ENCODE measurements around the gene LPAR4. TPM values are rescaled to one million over a fixed set of nuclear protein-coding genes. Genes with fewer than 3 reads are reported as not detected.
"Not testable (repeated sequence)": the region's sequence is repeated elsewhere in the genome, so short reads cannot be mapped to it uniquely, and the experiment has no call there.

Gene LPAR4
- total RNA-seq, 1 donor from 2014 or later: 3.2 TPM

GRCh38 chrX:78796916-78797315 lies 49.4 kb downstream of the LPAR4 start:
- no peak for TF ChIP-seq CTCF (IDR thresholded peaks at IDR 0.05; ENCODE audit: partially characterized antibody, unreplicated experiment)
- no peak for DNase-seq
- H3K27me3 Mint-ChIP-seq (ENCODE audit: unreplicated experiment): no peaks in the 10 kb centered on the region
- H3K4me3 Mint-ChIP-seq (ENCODE audit: unreplicated experiment): no peak overlapping the region
- peaks cover 5% of the 10 kb centered on the region for H3K36me3 Mint-ChIP-seq (ENCODE audit: unreplicated experiment)
- no peaks in the 10 kb centered on the region for H3K9me3 Mint-ChIP-seq (ENCODE audit: unreplicated experiment)
- H3K4me1 Mint-ChIP-seq (ENCODE audit: low read depth, unreplicated experiment): no peaks in the 10 kb centered on the region
- H3K27ac Mint-ChIP-seq (ENCODE audit: unreplicated experiment): no peak overlapping the region

GRCh38 chrX:78800114-78800513 lies 52.6 kb downstream of the LPAR4 start:
- peaks cover 5% of the 10 kb centered on the region for H3K36me3 Mint-ChIP-seq (ENCODE audit: unreplicated experiment)
- no peaks in the 10 kb centered on the region for H3K9me3 Mint-ChIP-seq (ENCODE audit: unreplicated experiment)
- no peak overlapping the region for H3K4me3 Mint-ChIP-seq (ENCODE audit: unreplicated experiment)
- TF ChIP-seq CTCF (IDR thresholded peaks at IDR 0.05; ENCODE audit: partially characterized antibody, unreplicated experiment): no peak
- no peak overlapping the region for H3K27ac Mint-ChIP-seq (ENCODE audit: unreplicated experiment)
- no peaks in the 10 kb centered on the region for H3K4me1 Mint-ChIP-seq (ENCODE audit: low read depth, unreplicated experiment)
- no peaks in the 10 kb centered on the region for H3K27me3 Mint-ChIP-seq (ENCODE audit: unreplicated experiment)
- DNase-seq: no peak

GRCh38 chrX:78800694-78801093 lies 53.2 kb downstream of the LPAR4 start:
- H3K9me3 Mint-ChIP-seq (ENCODE audit: unreplicated experiment): no peaks in the 10 kb centered on the region
- no peak overlapping the region for H3K27ac Mint-ChIP-seq (ENCODE audit: unreplicated experiment)
- TF ChIP-seq CTCF (IDR thresholded peaks at IDR 0.05; ENCODE audit: partially characterized antibody, unreplicated experiment): no peak

GRCh38 chrX:78801522-78801921 lies 54.0 kb downstream of the LPAR4 start:
- DNase-seq: no peak
- no peaks in the 10 kb centered on the region for H3K4me1 Mint-ChIP-seq (ENCODE audit: low read depth, unreplicated experiment)
- H3K27me3 Mint-ChIP-seq (ENCODE audit: unreplicated experiment): no peaks in the 10 kb centered on the region

More at GRCh38 chrX:78800694-78801093, 53.2 kb downstream of the LPAR4 start:
- Mint-ChIP-seq H3K4me1 (ENCODE audit: low read depth, unreplicated experiment) (no peaks in the 10 kb centered on the region), H3K4me3 (ENCODE audit: unreplicated experiment) (no peak overlapping the region), H3K36me3 (ENCODE audit: unreplicated experiment) (peaks cover 5% of the 10 kb centered on the region), H3K27me3 (ENCODE audit: unreplicated experiment) (no peaks in the 10 kb centered on the region)
- no peak for DNase-seq

GRCh38 chrX:78802526-78802925 lies 55.0 kb downstream of the LPAR4 start:
- not testable (repeated sequence) for H3K36me3 Mint-ChIP-seq (ENCODE audit: unreplicated experiment); H3K27me3 Mint-ChIP-seq (ENCODE audit: unreplicated experiment); DNase-seq; H3K4me3 Mint-ChIP-seq (ENCODE audit: unreplicated experiment); H3K4me1 Mint-ChIP-seq (ENCODE audit: low read depth, unreplicated experiment); H3K27ac Mint-ChIP-seq (ENCODE audit: unreplicated experiment); H3K9me3 Mint-ChIP-seq (ENCODE audit: unreplicated experiment)

More at GRCh38 chrX:78801522-78801921, 54.0 kb downstream of the LPAR4 start:
- no peak for TF ChIP-seq CTCF (IDR thresholded peaks at IDR 0.05; ENCODE audit: partially characterized antibody, unreplicated experiment)
- no peaks in the 10 kb centered on the region for H3K9me3 Mint-ChIP-seq (ENCODE audit: unreplicated experiment)
- H3K27ac Mint-ChIP-seq (ENCODE audit: unreplicated experiment): no peak overlapping the region
- H3K36me3 Mint-ChIP-seq (ENCODE audit: unreplicated experiment): peaks cover 5% of the 10 kb centered on the region
- H3K4me3 Mint-ChIP-seq (ENCODE audit: unreplicated experiment): no peak overlapping the region

Other genes with a start within 250 kb of the LPAR4 start
- not detected for gene RTL3, start 88.4 kb upstream of the LPAR4 start, total RNA-seq (ENCODE audit: unreplicated experiment)
- not detected for gene P2RY10, start 197.7 kb downstream of the LPAR4 start, total RNA-seq (ENCODE audit: unreplicated experiment)

All from glutamatergic neuron (in vitro differentiated cells).